ENCODE results near the gene MCHR2.

MCHR2 gene

DNA sequence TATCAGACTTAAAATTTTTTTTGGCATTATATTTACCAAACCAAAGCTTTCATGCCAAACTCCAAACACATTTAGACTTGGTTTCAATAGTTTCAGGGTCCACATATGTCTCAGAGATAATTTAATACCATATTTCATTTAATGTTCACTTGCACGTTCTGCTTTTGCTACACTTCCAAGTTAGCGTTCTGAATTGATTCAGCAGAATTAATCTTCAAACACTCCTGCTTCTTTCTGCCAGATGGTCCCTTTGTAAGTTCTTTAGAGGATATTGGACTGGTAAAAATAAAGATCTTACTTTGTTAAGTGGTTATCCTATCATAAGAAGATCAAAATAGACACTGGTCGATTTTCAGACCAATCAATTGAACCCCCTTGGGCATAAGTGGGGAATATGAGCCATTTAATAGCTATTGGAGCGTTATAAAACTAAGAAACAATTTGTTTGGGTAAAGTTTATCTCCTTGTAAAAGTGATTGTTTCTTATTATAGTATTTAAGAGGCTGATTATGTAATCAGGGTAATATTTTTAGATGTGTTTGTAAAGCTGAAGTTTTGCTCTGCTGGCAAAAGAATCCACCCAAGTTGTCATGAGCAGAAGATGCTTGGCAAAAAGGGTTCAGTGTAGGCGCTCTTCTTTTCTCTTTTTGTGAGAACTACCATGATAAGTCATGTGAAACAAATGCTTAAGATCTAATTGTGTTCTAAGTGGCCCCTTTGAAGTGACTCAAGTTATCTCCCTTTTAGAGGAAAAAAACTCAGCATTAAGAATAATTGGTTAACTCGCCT is 92.2 kb downstream of the MCHR2 start:
- no peak for DNase-seq

DNA sequence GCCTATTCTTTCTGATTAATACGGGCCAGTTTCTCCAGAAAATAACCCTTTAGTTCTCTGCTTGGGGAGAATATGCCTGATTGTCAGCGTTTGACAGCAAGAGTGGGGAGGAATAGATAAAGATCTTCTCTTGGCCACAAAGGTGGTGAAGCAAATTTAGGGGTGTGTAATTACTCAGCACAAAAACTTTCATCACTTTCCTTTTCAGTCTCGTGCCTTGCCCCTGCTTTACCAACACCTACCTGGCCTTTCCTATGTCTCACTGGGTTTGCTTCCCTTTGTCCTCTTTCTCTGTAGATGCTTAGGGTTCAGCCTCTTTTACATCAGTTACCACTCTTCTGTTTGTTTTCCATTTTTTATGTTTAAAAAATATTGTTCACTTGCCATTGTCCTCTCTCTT is 99.2 kb downstream of the MCHR2 start:
- no peak for DNase-seq

DNA sequence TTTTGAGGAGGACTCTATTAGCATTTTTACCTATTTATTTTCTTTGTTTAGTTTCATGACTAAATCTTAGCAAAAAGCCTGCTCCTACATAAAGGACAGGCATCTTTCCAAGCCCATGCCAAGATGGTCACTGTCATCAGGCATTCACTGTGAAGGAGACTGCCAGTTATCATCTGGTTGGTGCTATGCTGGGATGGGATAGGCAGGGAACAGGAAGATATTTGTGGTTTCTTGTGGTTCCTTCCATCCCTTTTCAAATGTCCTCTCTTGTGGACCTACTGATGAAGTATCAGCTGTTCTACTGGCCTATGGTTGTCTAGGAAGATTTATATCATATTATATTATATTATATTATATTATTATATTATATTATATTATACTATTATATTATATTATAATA is 107.0 kb downstream of the MCHR2 start:
- DNase-seq = no peak

DNA sequence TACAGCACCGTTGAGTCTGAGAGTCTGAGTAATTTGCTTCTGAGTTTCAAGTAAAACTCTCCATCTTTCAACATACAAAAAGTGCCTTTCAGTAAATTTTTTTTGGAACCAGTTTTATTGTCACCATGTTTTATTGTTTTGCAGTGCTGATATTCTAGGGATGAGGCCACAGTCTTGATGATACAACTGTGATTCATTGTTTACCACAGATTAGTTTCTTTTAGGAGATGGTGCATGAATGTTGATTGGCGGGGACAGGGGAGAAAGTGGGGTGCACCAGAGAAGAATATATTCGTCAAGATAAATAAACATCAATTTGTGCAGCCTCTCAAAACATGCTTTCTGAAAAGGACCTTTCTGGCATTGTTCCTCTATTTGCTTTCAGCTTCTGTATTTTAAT is 109.0 kb downstream of the MCHR2 start:
- no peak for DNase-seq

DNA sequence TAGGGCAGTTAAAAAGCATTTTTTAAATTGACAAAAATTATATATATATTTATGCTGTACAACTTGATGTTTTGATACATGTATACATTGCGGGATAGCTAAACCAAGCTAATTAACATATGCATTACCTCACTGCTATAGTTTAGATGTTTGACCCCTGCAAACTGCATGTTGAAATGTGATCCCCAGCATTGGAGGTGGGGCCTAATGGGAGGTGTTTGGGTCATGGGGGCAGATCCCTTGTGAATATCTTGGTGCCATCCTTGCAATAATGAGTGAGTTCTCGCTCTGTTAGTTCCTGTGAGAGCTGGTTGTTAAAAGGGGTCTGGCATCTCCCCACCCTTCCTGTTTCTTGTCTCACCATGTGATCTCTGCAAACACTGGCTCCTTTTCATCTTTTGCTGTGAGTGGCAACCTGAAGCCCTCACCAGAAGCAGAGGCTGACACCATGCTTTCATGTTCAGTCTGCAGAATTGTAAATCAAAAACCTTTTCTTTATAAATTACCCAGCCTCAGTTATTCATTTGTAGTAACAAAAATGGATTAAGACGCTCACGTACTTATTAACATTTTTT is 111.8 kb downstream of the MCHR2 start:
- DNase-seq = peak; percentile 13

DNA sequence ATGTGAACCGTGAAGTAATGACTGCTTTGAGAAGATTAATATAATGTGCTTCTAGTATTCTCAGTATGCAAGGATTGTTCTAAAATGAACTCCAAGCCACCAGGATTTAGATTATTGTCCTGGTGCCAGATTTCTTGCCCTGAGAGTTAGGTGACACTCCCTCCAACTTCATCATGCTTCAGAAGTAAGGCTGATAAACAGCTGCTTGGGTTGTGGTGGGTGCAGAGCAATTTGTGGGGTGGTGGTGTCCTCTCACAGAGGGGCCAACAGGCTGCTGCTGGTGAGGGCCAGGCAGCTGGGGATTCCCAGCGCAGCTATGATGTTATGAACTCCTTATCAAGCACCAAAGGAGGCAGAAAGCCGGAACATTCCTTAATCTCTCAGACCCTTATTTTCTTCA is 114.6 kb downstream of the MCHR2 start:
- DNase-seq = no peak

DNA sequence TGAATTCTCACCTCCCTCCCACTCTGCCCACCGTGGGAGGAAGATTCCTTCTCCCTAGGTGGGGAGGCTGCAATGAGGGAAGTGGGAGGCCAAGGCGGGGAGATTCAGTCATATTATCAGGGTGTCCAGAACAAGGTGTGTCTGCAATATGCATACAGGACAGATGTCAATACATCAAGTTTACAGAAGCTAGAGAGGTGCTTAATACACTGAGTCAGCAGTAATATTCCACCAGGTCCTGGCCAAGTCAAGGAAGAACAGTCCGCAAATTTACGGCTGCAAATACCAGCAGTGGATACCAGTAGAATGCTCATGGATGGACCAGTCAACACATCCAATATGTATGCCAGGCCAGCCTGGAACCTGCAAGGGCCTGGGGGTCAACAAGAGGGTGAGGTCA is 119.0 kb downstream of the MCHR2 start:
- DNase-seq = no peak

DNA sequence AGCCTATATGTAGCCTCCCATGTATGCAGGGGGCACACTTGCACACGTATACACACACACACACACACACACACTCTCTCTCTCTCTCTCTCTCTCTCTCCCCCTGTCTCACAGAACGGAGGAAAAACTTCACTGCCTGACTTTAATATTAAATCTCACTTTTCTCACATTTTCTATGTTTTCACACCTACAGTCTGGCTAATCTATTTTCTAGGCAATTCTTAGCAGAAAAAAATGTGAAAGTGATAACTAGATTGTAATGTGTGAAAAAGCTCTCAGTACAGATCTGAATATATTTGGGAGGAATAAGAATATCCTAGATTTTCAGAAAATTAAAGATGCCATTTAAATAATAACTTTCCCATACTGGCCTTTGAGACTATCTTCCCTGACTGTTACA is 120.9 kb downstream of the MCHR2 start:
- no peak for DNase-seq

DNA sequence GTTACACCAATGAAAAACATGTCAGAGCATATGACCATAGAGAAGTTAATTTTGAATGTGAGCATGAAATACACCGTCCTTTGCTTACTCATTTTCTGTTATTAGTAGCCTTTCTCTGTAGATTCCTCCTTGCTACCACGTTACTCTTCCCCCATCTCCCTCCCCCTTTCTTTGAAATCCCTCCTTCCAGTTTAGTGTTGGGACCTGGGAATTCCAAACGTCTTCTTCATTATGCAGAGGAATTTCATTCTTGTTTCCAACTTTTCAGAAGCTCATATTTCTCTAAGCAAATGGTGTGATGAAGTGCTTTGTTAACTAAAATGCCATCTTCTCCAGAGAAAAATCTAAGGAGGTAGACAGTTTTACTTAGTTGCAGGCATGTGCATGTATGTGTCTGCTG is 122.4 kb downstream of the MCHR2 start:
- DNase-seq = no peak
